ENCODE measurements around the gene SMARCAL1.
A peak's percentile ranks its signal among the peaks of the same experiment; 100 is the strongest.
"Not testable (repeated sequence)": the region's sequence is repeated elsewhere in the genome, so short reads cannot be mapped to it uniquely, and the experiment has no call there.

SMARCAL1 gene

GRCh38 chr2:216503159-216503629 lies 90.9 kb downstream of the SMARCAL1 start:
- no peak for DNase-seq

GRCh38 chr2:216503697-216504375 lies 91.6 kb downstream of the SMARCAL1 start:
- no peak for DNase-seq

GRCh38 chr2:216504376-216504762 lies 92.1 kb downstream of the SMARCAL1 start:
- no peak for DNase-seq

- DNase-seq: no peak
Observed at GRCh38 chr2:216505133-216506106, 93.1 kb downstream of the SMARCAL1 start.

GRCh38 chr2:216507220-216508160 lies 95.2 kb downstream of the SMARCAL1 start:
- DNase-seq: no peak

- DNase-seq: no peak
Observed at GRCh38 chr2:216508229-216508628, 95.9 kb downstream of the SMARCAL1 start.

- DNase-seq: no peak
Observed at GRCh38 chr2:216516730-216517350, 104.6 kb downstream of the SMARCAL1 start.

GRCh38 chr2:216517447-216518225 lies 105.4 kb downstream of the SMARCAL1 start:
- no peak for DNase-seq

- not testable (repeated sequence) for DNase-seq
Observed at GRCh38 chr2:216518566-216519119, 106.4 kb downstream of the SMARCAL1 start.

- DNase-seq: peak; percentile 51
Observed at GRCh38 chr2:216519154-216519762, 107.0 kb downstream of the SMARCAL1 start.

GRCh38 chr2:216520112-216520511 lies 107.8 kb downstream of the SMARCAL1 start:
- no peak for DNase-seq

- no peak for DNase-seq
Observed at GRCh38 chr2:216522892-216523502, 110.7 kb downstream of the SMARCAL1 start.

- no peak for DNase-seq
Observed at GRCh38 chr2:216525972-216526371, 113.7 kb downstream of the SMARCAL1 start.

- no peak for DNase-seq
Observed at GRCh38 chr2:216526939-216527338, 114.7 kb downstream of the SMARCAL1 start.

GRCh38 chr2:216527600-216527999 lies 115.3 kb downstream of the SMARCAL1 start:
- no peak for DNase-seq

- DNase-seq: no peak
Observed at GRCh38 chr2:216532562-216532961, 120.3 kb downstream of the SMARCAL1 start.
